22Rv1 (cell line): ENCODE measurements around the gene VCAM1.

Experiments used
- CTCF ChIP-seq: fragments of 450-650 bp; IDR thresholded peaks from 2 replicates; pipeline ENCODE4 v1.5.1; 2017; ENCODE audit warnings: mild to moderate bottlenecking
- ZFX ChIP-seq: fragments of 450-650 bp; IDR thresholded peaks from 2 replicates; pipeline ENCODE4 v1.6.1; 2017; ENCODE audit warnings: antibody characterized with exemption, borderline replicate concordance

- TF ChIP-seq CTCF (no peak), ZFX (no peak)
Observed at GRCh38 chr1:100708476-100709062, 11.0 kb upstream of the VCAM1 start.
